Activated CD4-positive, alpha-beta memory T cell treated with anti-CD3 and anti-CD28 coated beads for 36 hours (primary cell): ENCODE results near the gene CCDC57. TPM values are rescaled to one million over a fixed set of nuclear protein-coding genes. Genes with fewer than 3 reads are reported as not detected.

Source experiments
- CTCF ChIA-PET: fragments of 350-600 bp; sonication (Branson Sonifier 250); formaldehyde crosslinking; loops from one replicate; lab custom pipeline; 2021; ENCODE audit warnings: antibody characterized with exemption, inconsistent platforms; lab: Charles Lee
- POLR2A ChIA-PET: fragments of 350-600 bp; sonication (Branson Sonifier 250); formaldehyde crosslinking; loops from one replicate; lab custom pipeline; 2021; ENCODE audit warnings: antibody characterized with exemption; lab: Charles Lee
- DNase-seq: peaks from one replicate; pipeline ENCODE4 v3.0.0-alpha.2; 2020
- H3K27ac Mint-ChIP-seq: one replicate; pipeline ENCODE4 v1.8.0; 2021; ENCODE audit warnings: mixed read lengths
- H3K27me3 Mint-ChIP-seq: one replicate; pipeline ENCODE4 v1.8.0; 2021; ENCODE audit warnings: mixed read lengths
- H3K36me3 Mint-ChIP-seq: one replicate; pipeline ENCODE4 v1.8.0; 2021; ENCODE audit warnings: mixed read lengths
- H3K4me1 Mint-ChIP-seq: one replicate; pipeline ENCODE4 v1.8.0; 2021; ENCODE audit warnings: low read depth, mixed read lengths
- H3K4me3 Mint-ChIP-seq: one replicate; pipeline ENCODE4 v1.8.0; 2021; ENCODE audit warnings: mild to moderate bottlenecking, mixed read lengths
- H3K9me3 Mint-ChIP-seq: one replicate; pipeline ENCODE4 v1.8.0; 2021; ENCODE audit warnings: mixed read lengths
- intact Hi-C: fragments of 100-400 bp; cut with micrococcal nuclease; formaldehyde crosslinking; loops from one replicate; pipeline ENCODE4 v1.15.1; 2023
- total RNA-seq, 2 experiments: library from RNA; stranded (reverse); gene quantifications; one replicate each; pipeline ENCODE4 v1.2.3, GENCODE V29; 2021

The CCDC57 gene
- total RNA-seq, 2 experiments from 2014 or later, result 49.6 to 51.7 TPM

GRCh38 chr17:82157046-82158035, 55.3 kb downstream of the CCDC57 start:
- Mint-ChIP-seq H3K27me3 (no peaks in the 10 kb centered on the region), H3K4me1 (peaks cover 4% of the 10 kb centered on the region), H3K4me3 (no peak overlapping the region), H3K36me3 (peaks cover 10% of the 10 kb centered on the region), H3K9me3 (no peaks in the 10 kb centered on the region), H3K27ac (no peak overlapping the region)
- ChIA-PET CTCF (interaction anchor here (0.7 to 6.3 kb wide), 4 partner anchors 30 to 127 kb away, joined by 3 to 54 read pairs (median 3); partner anchors contain the start of gene RAC3), POLR2A (no interaction called here)
- no peak for DNase-seq
- intact Hi-C loops, result loop anchor here (10.0 kb wide), 1 partner anchor 93 kb away; the partner anchor contains the start of gene DUS1L

DNA sequence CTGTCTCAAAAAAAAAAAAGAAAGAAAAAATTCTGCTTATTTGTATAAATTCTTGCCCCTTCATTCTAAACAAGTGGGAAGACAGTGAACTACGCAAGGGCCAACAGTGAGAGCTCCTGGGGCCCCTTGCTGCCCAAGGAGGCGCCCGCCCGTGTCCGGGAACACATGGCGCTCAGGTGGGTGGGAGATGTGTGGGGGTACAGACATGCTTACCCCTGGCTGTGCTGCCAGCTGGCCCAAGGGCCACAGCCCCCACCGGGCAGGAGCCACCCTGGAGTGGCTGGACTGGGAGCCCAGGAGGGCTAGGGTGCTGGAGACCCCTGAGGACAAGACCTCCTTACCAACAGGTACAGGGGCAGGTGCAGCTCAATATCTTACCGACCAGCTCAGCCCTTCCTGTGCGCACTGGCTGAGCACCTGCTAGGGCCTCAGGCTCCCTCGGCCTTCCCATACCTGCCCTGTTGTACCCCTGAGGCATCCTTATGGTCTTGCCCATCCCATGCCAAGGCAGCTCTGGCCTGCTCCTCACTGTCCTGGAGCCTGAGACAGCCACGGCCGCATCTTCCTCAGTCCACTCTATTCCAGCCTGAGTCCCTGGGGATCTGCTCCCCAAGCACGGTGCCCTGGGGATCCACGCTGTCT, 56.2 kb downstream of the CCDC57 start:
- intact Hi-C loops, result loop anchor here (10.0 kb wide), 1 partner anchor 92 kb away; the partner anchor contains the start of gene DUS1L
- peaks cover 4% of the 10 kb centered on the region for H3K4me1 Mint-ChIP-seq
- no peak for DNase-seq
- POLR2A ChIA-PET, result no interaction called here
- H3K9me3 Mint-ChIP-seq, result no peaks in the 10 kb centered on the region
- H3K36me3 Mint-ChIP-seq, result peaks cover 7% of the 10 kb centered on the region
- no peak overlapping the region for H3K4me3 Mint-ChIP-seq
- CTCF ChIA-PET, result interaction anchor here (6.3 kb wide), 1 partner anchor 126 kb away, joined by 54 read pairs; the partner anchor contains the start of gene RAC3
- H3K27ac Mint-ChIP-seq, result no peak overlapping the region
- H3K27me3 Mint-ChIP-seq, result no peaks in the 10 kb centered on the region

DNA sequence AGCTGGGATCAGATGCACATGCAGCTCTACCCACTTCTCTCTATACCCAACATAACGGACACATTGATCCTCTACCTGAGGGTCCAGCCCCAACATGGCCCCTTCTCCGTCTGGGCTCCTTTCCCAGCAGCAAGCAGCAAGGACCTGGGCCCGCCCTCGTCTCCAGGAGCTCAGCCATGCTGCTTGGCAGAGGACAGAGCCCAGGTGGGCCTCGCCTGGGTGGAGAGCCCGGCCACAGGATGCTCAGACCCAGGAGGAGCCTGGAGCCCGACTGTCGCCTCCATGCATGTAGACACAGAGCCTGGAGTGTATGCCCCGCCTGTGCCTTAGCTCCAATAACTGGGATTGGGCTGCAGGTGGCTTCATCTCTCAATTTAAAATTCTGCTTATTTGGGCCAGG, 57.0 kb downstream of the CCDC57 start:
- H3K36me3 Mint-ChIP-seq, result peaks cover 4% of the 10 kb centered on the region
- no peaks in the 10 kb centered on the region for H3K27me3 Mint-ChIP-seq
- ChIA-PET CTCF (interaction anchor here (0.8 to 6.3 kb wide), 6 partner anchors 19 to 196 kb away, joined by 3 to 54 read pairs (median 6); partner anchors contain the start of genes DCXR and RAC3), POLR2A (no interaction called here)
- H3K9me3 Mint-ChIP-seq, result no peaks in the 10 kb centered on the region
- H3K27ac Mint-ChIP-seq, result no peak overlapping the region
- H3K4me1 Mint-ChIP-seq, result peaks cover 4% of the 10 kb centered on the region
- no peak for DNase-seq
- H3K4me3 Mint-ChIP-seq, result no peak overlapping the region
- intact Hi-C loops, result loop anchor here (10.0 kb wide), 1 partner anchor 91 kb away; the partner anchor contains the start of gene DUS1L

- no peak overlapping the region for H3K27ac Mint-ChIP-seq
- POLR2A ChIA-PET, result no interaction called here
- no peak overlapping the region for H3K4me3 Mint-ChIP-seq
Observed at GRCh38 chr17:82154881-82155331, 57.7 kb downstream of the CCDC57 start.

GRCh38 chr17:82153745-82154375, 58.8 kb downstream of the CCDC57 start:
- Mint-ChIP-seq H3K27ac (no peak overlapping the region), H3K4me3 (no peak overlapping the region), H3K4me1 (peaks cover 4% of the 10 kb centered on the region), H3K9me3 (no peaks in the 10 kb centered on the region), H3K27me3 (no peaks in the 10 kb centered on the region), H3K36me3 (no peaks in the 10 kb centered on the region)
- intact Hi-C loops, result loop anchor here (1.0 to 10.0 kb wide), 3 partner anchors 56 to 124 kb away; partner anchors contain the start of genes DUS1L and FASN
- POLR2A ChIA-PET, result interaction anchor here (0.6 kb wide), 1 partner anchor 45 kb away, joined by 3 read pairs; no protein-coding TSS in a partner anchor
- CTCF ChIA-PET, result interaction anchor here (0.6 to 6.3 kb wide), 13 partner anchors 9 to 194 kb away, joined by 3 to 54 read pairs (median 4); partner anchors contain the start of gene RAC3
- DNase-seq, result peak; percentile 87

More at GRCh38 chr17:82154881-82155331, 57.7 kb downstream of the CCDC57 start:
- DNase-seq, result no peak
- Mint-ChIP-seq H3K4me1 (peaks cover 4% of the 10 kb centered on the region), H3K27me3 (no peaks in the 10 kb centered on the region), H3K36me3 (peaks cover 4% of the 10 kb centered on the region), H3K9me3 (no peaks in the 10 kb centered on the region)
- intact Hi-C loops, result loop anchor here (1.0 to 10.0 kb wide), 3 partner anchors 57 to 125 kb away; partner anchors contain the start of genes DUS1L and FASN
- CTCF ChIA-PET, result interaction anchor here (0.8 to 6.3 kb wide), 7 partner anchors 19 to 195 kb away, joined by 3 to 54 read pairs (median 6); partner anchors contain the start of genes DCXR and RAC3

- intact Hi-C loops, result loop anchor here (10.0 kb wide), 1 partner anchor 88 kb away; the partner anchor contains the start of gene DUS1L
- POLR2A ChIA-PET, result no interaction called here
Observed at GRCh38 chr17:82153295-82153691, 59.3 kb downstream of the CCDC57 start.

GRCh38 chr17:82152556-82153294, 59.9 kb downstream of the CCDC57 start:
- no peak for DNase-seq
- Mint-ChIP-seq H3K4me3 (no peak overlapping the region), H3K9me3 (no peaks in the 10 kb centered on the region), H3K4me1 (peaks cover 4% of the 10 kb centered on the region), H3K27me3 (no peaks in the 10 kb centered on the region), H3K27ac (no peak overlapping the region), H3K36me3 (no peaks in the 10 kb centered on the region)
- intact Hi-C loops, result loop anchor here (10.0 kb wide), 1 partner anchor 88 kb away; the partner anchor contains the start of gene DUS1L
- ChIA-PET POLR2A (no interaction called here), CTCF (interaction anchor here (0.9 to 6.3 kb wide), 5 partner anchors 12 to 193 kb away, joined by 3 to 54 read pairs (median 6); partner anchors contain the start of gene RAC3)

More at GRCh38 chr17:82153295-82153691, 59.3 kb downstream of the CCDC57 start:
- no peak for DNase-seq
- Mint-ChIP-seq H3K36me3 (no peaks in the 10 kb centered on the region), H3K27ac (no peak overlapping the region), H3K9me3 (no peaks in the 10 kb centered on the region), H3K4me1 (peaks cover 4% of the 10 kb centered on the region), H3K4me3 (no peak overlapping the region), H3K27me3 (no peaks in the 10 kb centered on the region)
- CTCF ChIA-PET, result interaction anchor here (1.0 to 6.3 kb wide), 7 partner anchors 16 to 194 kb away, joined by 3 to 54 read pairs (median 5); partner anchors contain the start of gene RAC3

DNA sequence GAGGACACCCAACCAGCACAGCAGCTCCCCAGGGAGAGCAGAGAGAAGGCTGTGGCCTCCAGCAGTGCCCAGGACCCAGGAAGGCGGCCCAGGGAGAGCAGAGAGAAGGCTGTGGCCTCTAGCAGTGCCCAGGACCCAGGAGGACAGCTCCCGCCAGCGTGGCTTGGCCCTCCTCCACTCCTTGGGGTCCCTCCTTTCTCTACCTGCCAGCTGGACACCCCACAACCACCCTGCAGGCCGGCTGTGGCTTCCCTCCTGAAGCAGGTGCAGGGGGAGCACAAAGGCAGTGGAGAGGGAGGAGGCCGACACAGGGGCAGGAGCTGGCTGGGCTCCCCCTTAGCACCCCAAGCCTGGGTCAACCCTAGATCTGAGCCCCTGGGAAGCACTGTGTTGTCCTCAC, 60.5 kb downstream of the CCDC57 start:
- H3K27me3 Mint-ChIP-seq, result no peaks in the 10 kb centered on the region
- intact Hi-C loops, result loop anchor here (10.0 kb wide), 1 partner anchor 87 kb away; the partner anchor contains the start of gene DUS1L
- no peak overlapping the region for H3K4me3 Mint-ChIP-seq
- H3K4me1 Mint-ChIP-seq, result peaks cover 4% of the 10 kb centered on the region
- H3K9me3 Mint-ChIP-seq, result no peaks in the 10 kb centered on the region
- no peak overlapping the region for H3K27ac Mint-ChIP-seq
- DNase-seq, result no peak
- CTCF ChIA-PET, result interaction anchor here (0.9 to 1.5 kb wide), 4 partner anchors 13 to 192 kb away, joined by 3 to 7 read pairs (median 5); no protein-coding TSS in a partner anchor
- POLR2A ChIA-PET, result no interaction called here
- H3K36me3 Mint-ChIP-seq, result peaks cover 1% of the 10 kb centered on the region

DNA sequence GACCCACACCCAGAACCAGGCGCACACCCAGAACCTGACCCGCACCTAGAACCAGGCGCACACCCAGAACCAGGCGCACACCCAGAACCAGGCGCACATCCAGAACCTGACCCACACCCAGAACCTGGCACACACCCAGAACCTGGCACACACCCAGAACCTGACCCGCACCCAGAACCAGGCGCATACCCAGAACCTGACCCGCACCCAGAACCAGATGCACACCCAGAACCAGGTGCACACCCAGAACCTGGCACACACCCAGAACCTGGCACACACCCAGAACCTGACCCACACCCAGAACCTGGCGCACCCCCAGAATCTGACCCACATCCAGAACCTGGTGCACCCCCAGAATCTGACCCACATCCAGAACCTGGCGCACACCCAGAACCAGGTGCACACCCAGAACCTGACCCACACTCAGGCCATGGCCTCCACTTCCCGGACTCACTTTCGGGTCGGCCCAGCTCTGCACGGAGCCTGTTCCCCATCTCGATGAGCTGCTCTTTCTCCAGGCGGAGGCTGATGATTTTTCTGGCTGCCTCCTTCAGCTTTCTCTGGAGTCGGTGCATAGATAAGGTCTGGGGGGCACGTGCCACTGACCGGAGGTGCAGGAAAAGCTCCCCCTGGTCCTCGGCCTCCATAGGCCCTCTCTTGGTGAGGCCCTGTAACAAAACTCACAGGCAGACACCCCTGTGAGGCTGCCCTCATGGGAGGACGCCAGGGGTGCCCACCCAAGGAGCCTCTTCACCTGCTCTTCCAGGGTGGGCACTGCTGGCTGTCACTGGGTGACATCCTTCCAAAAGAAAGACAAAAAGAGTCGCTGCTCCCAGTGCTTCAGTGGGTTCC, 61.3 kb downstream of the CCDC57 start:
- peaks cover 1% of the 10 kb centered on the region for H3K36me3 Mint-ChIP-seq
- intact Hi-C loops, result loop anchor here (10.0 kb wide), 1 partner anchor 87 kb away; the partner anchor contains the start of gene DUS1L
- H3K27ac Mint-ChIP-seq, result no peak overlapping the region
- no peak for DNase-seq
- H3K4me3 Mint-ChIP-seq, result no peak overlapping the region
- POLR2A ChIA-PET, result no interaction called here
- no peaks in the 10 kb centered on the region for H3K9me3 Mint-ChIP-seq
- peaks cover 4% of the 10 kb centered on the region for H3K4me1 Mint-ChIP-seq
- CTCF ChIA-PET, result interaction anchor here (1.2 to 1.5 kb wide), 3 partner anchors 45 to 191 kb away, joined by 4 to 7 read pairs (median 6); no protein-coding TSS in a partner anchor
- H3K27me3 Mint-ChIP-seq, result no peaks in the 10 kb centered on the region
